H9 (cell line): Measurements from ENCODE around the gene LIPC. TPM values are rescaled to one million over a fixed set of nuclear protein-coding genes. Genes with fewer than 3 reads are reported as not detected.

Source experiments
- DNase-seq: peaks from one replicate; pipeline ENCODE4 v3.0.0-alpha.2; 2017
- H2AFZ ChIP-seq: one replicate; pipeline ENCODE4 v1.6.1; 2013; ENCODE audit warnings: mild to moderate bottlenecking, low read length, control low read depth, moderate library complexity
- H2AK5ac ChIP-seq: 2 replicates; pipeline ENCODE4 v1.6.1; 2013; ENCODE audit warnings: low read length, control low read depth, mixed read lengths; ENCODE audit not compliant: insufficient read length
- H2BK120ac ChIP-seq: one replicate; pipeline ENCODE4 v1.6.1; 2013; ENCODE audit warnings: low read depth, mild to moderate bottlenecking, low read length, control low read depth, inconsistent platforms; ENCODE audit not compliant: poor library complexity, severe bottlenecking
- H2BK12ac ChIP-seq: 2 replicates; pipeline ENCODE4 v1.6.1; 2013; ENCODE audit warnings: low read length, control low read depth, mixed read lengths, low read depth; ENCODE audit not compliant: insufficient read length
- H2BK15ac ChIP-seq: 2 replicates; pipeline ENCODE4 v1.6.1; 2013; ENCODE audit warnings: low read depth, low read length, control low read depth
- H2BK20ac ChIP-seq: one replicate; pipeline ENCODE4 v1.6.1; 2013; ENCODE audit warnings: low read depth, mild to moderate bottlenecking, low read length, control low read depth, inconsistent platforms; ENCODE audit not compliant: poor library complexity, severe bottlenecking
- H2BK5ac ChIP-seq: 2 replicates; pipeline ENCODE4 v1.6.1; 2013; ENCODE audit warnings: low read length, control low read depth, mixed read lengths; ENCODE audit not compliant: insufficient read length
- H3K14ac ChIP-seq: 2 replicates; pipeline ENCODE4 v1.6.1; 2013; ENCODE audit warnings: low read length, control low read depth; ENCODE audit not compliant: insufficient read depth
- H3K18ac ChIP-seq: 2 replicates; pipeline ENCODE4 v1.6.1; 2013; ENCODE audit warnings: low read depth, mild to moderate bottlenecking, mixed read lengths, low read length, control low read depth; ENCODE audit not compliant: insufficient read length
- H3K23ac ChIP-seq: 2 replicates; pipeline ENCODE4 v1.6.1; 2013; ENCODE audit warnings: low read length, control low read depth, mixed read lengths, low read depth; ENCODE audit not compliant: insufficient read length
- H3K23me2 ChIP-seq: 2 replicates; pipeline ENCODE4 v1.6.1; 2013; ENCODE audit warnings: low read depth, mild to moderate bottlenecking, mixed read lengths, low read length, control low read depth; ENCODE audit not compliant: insufficient read length, poor library complexity, severe bottlenecking
- H3K27ac ChIP-seq: 2 replicates; pipeline ENCODE4 v1.5.1; 2013; ENCODE audit warnings: low read length, control low read depth, mixed read lengths, low read depth; ENCODE audit not compliant: insufficient read length
- H3K27me3 ChIP-seq: 2 replicates; pipeline ENCODE4 v1.6.1; 2013; ENCODE audit warnings: low read length, control low read depth, inconsistent platforms; ENCODE audit not compliant: insufficient read depth
- H3K4ac ChIP-seq: 2 replicates; pipeline ENCODE4 v1.6.1; 2013; ENCODE audit warnings: low read depth, mild to moderate bottlenecking, control low read depth, inconsistent platforms, low read length, moderate library complexity
- H3K4me1 ChIP-seq: 2 replicates; pipeline ENCODE4 v1.6.1; 2013; ENCODE audit warnings: low read length, control low read depth, inconsistent platforms; ENCODE audit not compliant: insufficient read depth
- H3K4me2 ChIP-seq: 2 replicates; pipeline ENCODE4 v1.6.1; 2013; ENCODE audit warnings: low read length, control low read depth, mixed read lengths; ENCODE audit not compliant: insufficient read length, insufficient read depth
- H3K56ac ChIP-seq: 2 replicates; pipeline ENCODE4 v1.6.1; 2013; ENCODE audit warnings: low read depth, mild to moderate bottlenecking, mixed read lengths, low read length, control low read depth; ENCODE audit not compliant: insufficient read length
- H3K79me1 ChIP-seq: 2 replicates; pipeline ENCODE4 v1.6.1; 2013; ENCODE audit warnings: low read depth, mild to moderate bottlenecking, moderate library complexity, low read length, control low read depth, inconsistent platforms; ENCODE audit not compliant: insufficient read depth, poor library complexity, severe bottlenecking
- H3K79me2 ChIP-seq: 2 replicates; pipeline ENCODE4 v1.6.1; 2013; ENCODE audit warnings: low read length, control low read depth, inconsistent platforms; ENCODE audit not compliant: insufficient read depth
- H3K9ac ChIP-seq: 2 replicates; pipeline ENCODE4 v1.6.1; 2013; ENCODE audit warnings: low read length, control low read depth, mixed read lengths; ENCODE audit not compliant: insufficient read length; ENCODE audit errors: extremely low read depth
- H3K9me3 ChIP-seq: one replicate; pipeline ENCODE4 v1.6.1; 2013; ENCODE audit warnings: low read depth, low read length, inconsistent platforms; ENCODE audit not compliant: control insufficient read depth
- H3T11ph ChIP-seq: one replicate; pipeline ENCODE4 v1.6.1; 2013; ENCODE audit warnings: mild to moderate bottlenecking, low read length, control low read depth, inconsistent platforms
- H4K20me1 ChIP-seq: one replicate; pipeline ENCODE4 v1.6.1; 2013; ENCODE audit not compliant: control insufficient read depth, insufficient read length, insufficient read depth
- H4K5ac ChIP-seq: 2 replicates; pipeline ENCODE4 v1.6.1; 2013; ENCODE audit warnings: low read depth, mild to moderate bottlenecking, mixed read lengths, low read length, control low read depth; ENCODE audit not compliant: insufficient read length
- H4K8ac ChIP-seq: replicated peaks from 2 replicates; pipeline ENCODE4 v1.6.1; 2013; ENCODE audit warnings: low read length, control low read depth, mixed read lengths, low read depth; ENCODE audit not compliant: insufficient read length
- H4K91ac ChIP-seq: 2 replicates; pipeline ENCODE4 v1.6.1; 2013; ENCODE audit warnings: low read depth, mild to moderate bottlenecking, moderate library complexity, mixed read lengths, low read length, control low read depth; ENCODE audit not compliant: insufficient read length
- H3K27ac Mint-ChIP-seq, 3 experiments: 2 replicates in 2 of 3; 3 replicates in 1 of 3; pipeline ENCODE4 v1.8.0; 2020 to 2021; ENCODE audit warnings: mixed read lengths in 3 of 3, mild to moderate bottlenecking in 1 of 3, moderate library complexity in 1 of 3
- H3K27me3 Mint-ChIP-seq: 2 replicates; pipeline ENCODE4 v1.8.0; 2021; ENCODE audit warnings: low read depth, mild to moderate bottlenecking, moderate library complexity, mixed read lengths
- H3K36me3 Mint-ChIP-seq, 3 experiments: 2 replicates in 2 of 3; 3 replicates in 1 of 3; pipeline ENCODE4 v1.8.0; 2020 to 2021; ENCODE audit warnings: low read depth in 3 of 3, mixed read lengths in 3 of 3; ENCODE audit not compliant: insufficient read depth in 1 of 3
- H3K4me1 Mint-ChIP-seq, 2 experiments: 2 replicates each; pipeline ENCODE4 v1.8.0; 2020; ENCODE audit warnings: mixed read lengths in 2 of 2
- H3K4me3 Mint-ChIP-seq, 2 experiments: 2 replicates in 1 of 2; 3 replicates in 1 of 2; pipeline ENCODE4 v1.8.0; 2020 to 2021; ENCODE audit warnings: mild to moderate bottlenecking in 2 of 2, mixed read lengths in 2 of 2, moderate library complexity in 1 of 2
- H3K9me3 Mint-ChIP-seq, 2 experiments: 2 replicates in 1 of 2; 3 replicates in 1 of 2; pipeline ENCODE4 v1.8.0; 2020; ENCODE audit warnings: mild to moderate bottlenecking in 2 of 2, mixed read lengths in 2 of 2, moderate library complexity in 1 of 2
- CTCF ChIP-seq: fragments of 200-600 bp; sonication (generic); conservative IDR thresholded peaks from 3 replicates; pipeline ENCODE4 v1.8.0; 2021; ENCODE audit warnings: antibody characterized with exemption, mild to moderate bottlenecking
- WGBS: extraction: QIAGEN DNeasy Blood & Tissue Kit; methylation state at CpG from one replicate; pipeline ENCODE4 v1.1.7; 2013; ENCODE audit warnings: missing lambda C conversion rate, low lambda C conversion rate, mixed read lengths; ENCODE audit not compliant: insufficient read length; ENCODE audit errors: extremely low coverage; 5-methylcytosine and 5-hydroxymethylcytosine counted together
- total RNA-seq: library from RNA; stranded (reverse); gene quantifications from 2 replicates; pipeline ENCODE4 v1.2.1, GENCODE V29; 2021

The LIPC gene
- total RNA-seq, 1 experiment from 2014 or later, result not detected

- Histone ChIP-seq H4K5ac (no peak overlapping the region), H4K8ac (no peak overlapping the region), H2BK120ac (no peak overlapping the region), H2BK12ac (no peak overlapping the region), H4K91ac (no peak overlapping the region), H3K4me2 (no peak overlapping the region), H3K9ac (no peak overlapping the region), H3K4ac (no peak overlapping the region), H2AK5ac (no peak overlapping the region), H3K79me2 (no peaks in the 10 kb centered on the region), H4K20me1 (no peaks in the 10 kb centered on the region), H3K79me1 (no peaks in the 10 kb centered on the region), H3K23me2 (no peaks in the 10 kb centered on the region), H3K27me3 (no peaks in the 10 kb centered on the region), H3K4me1 (peaks cover 3% of the 10 kb centered on the region; the same call in 1 of the 2 replicates), H3K23ac (no peak overlapping the region), H3K27ac (no peak overlapping the region), H3K9me3 (no peaks in the 10 kb centered on the region), H2BK5ac (no peak overlapping the region), H2BK20ac (no peak overlapping the region), H2BK15ac (no peak overlapping the region), H3T11ph (no peak overlapping the region), H3K18ac (no peak overlapping the region), H3K14ac (no peak overlapping the region), H3K56ac (no peak overlapping the region), H2AFZ (no peak overlapping the region)
- H3K4me1 Mint-ChIP-seq, result peaks cover 46% of the 10 kb centered on the region in 2 experiments
- WGBS, result no CpG with 5 or more reads among the region's 9 CpGs
- no peak for TF ChIP-seq CTCF
- DNase-seq, result no peak
- H3K9me3 Mint-ChIP-seq, result no peaks in the 10 kb centered on the region; a peak in 1 of 5 replicates
- no peaks in the 10 kb centered on the region for H3K36me3 Mint-ChIP-seq
- H3K27me3 Mint-ChIP-seq, result peaks cover 7% of the 10 kb centered on the region; the same call in 1 of the 2 replicates
- H3K27ac Mint-ChIP-seq, result no peak overlapping the region
- H3K4me3 Mint-ChIP-seq, result no peak overlapping the region
These were observed 6.3 kb downstream of the LIPC start for GRCh38 chr15:58438111-58438510.
